Measurements from ENCODE around the gene MAN1C1. TPM values are rescaled to one million over a fixed set of nuclear protein-coding genes. Genes with fewer than 3 reads are reported as not detected.

The MAN1C1 gene
- total RNA-seq, 4 donors from 2014 or later = 5.0 to 31.1 (median 7.9) TPM

GRCh38 chr1:25651036-25651640, 34.5 kb downstream of the MAN1C1 start:
- peak overlapping the region in 1 of 2 donors; percentile 20 for H3K27ac ChIP-seq
- peaks cover 0 to 10% of the 10 kb centered on the region in 2 donors for H3K4me1 ChIP-seq
- no peak for TF ChIP-seq CTCF (IDR thresholded peaks at IDR 0.05)
- TF ChIP-seq POLR2A (IDR thresholded peaks at IDR 0.05) = no peak
- no peaks in the 10 kb centered on the region for H3K27me3 ChIP-seq
- no peaks in the 10 kb centered on the region for H3K36me3 ChIP-seq
- H3K9me3 ChIP-seq = no peaks in the 10 kb centered on the region
- peak in 1 of 2 donors; percentile 11 for DNase-seq
- no peak overlapping the region for H3K4me3 ChIP-seq
- intact Hi-C loops (cut with DNase I; ENCODE audit: low total_unique reads) = no loop called here

GRCh38 chr1:25651824-25652741, 35.5 kb downstream of the MAN1C1 start:
- intact Hi-C loops (cut with DNase I; ENCODE audit: low total_unique reads) = no loop called here
- no peak overlapping the region for H3K27ac ChIP-seq
- no peak for TF ChIP-seq CTCF (IDR thresholded peaks at IDR 0.05)
- H3K4me1 ChIP-seq = peaks cover 0 to 10% of the 10 kb centered on the region in 2 donors
- peak in 1 of 2 donors; percentile 24 for DNase-seq
- no peak overlapping the region for H3K4me3 ChIP-seq
- H3K27me3 ChIP-seq = no peaks in the 10 kb centered on the region
- H3K9me3 ChIP-seq = no peaks in the 10 kb centered on the region
- H3K36me3 ChIP-seq = no peaks in the 10 kb centered on the region

GRCh38 chr1:25653558-25653957, 37.0 kb downstream of the MAN1C1 start:
- no peak overlapping the region for H3K27ac ChIP-seq
- DNase-seq = no peak
- peaks cover 0 to 10% of the 10 kb centered on the region in 2 donors for H3K4me1 ChIP-seq
- H3K27me3 ChIP-seq = no peaks in the 10 kb centered on the region
- no peaks in the 10 kb centered on the region for H3K9me3 ChIP-seq
- intact Hi-C loops (cut with DNase I; ENCODE audit: low total_unique reads) = no loop called here
- TF ChIP-seq POLR2A (IDR thresholded peaks at IDR 0.05) (no peak), CTCF (IDR thresholded peaks at IDR 0.05) (no peak)
- no peaks in the 10 kb centered on the region for H3K36me3 ChIP-seq
- no peak overlapping the region for H3K4me3 ChIP-seq

DNA sequence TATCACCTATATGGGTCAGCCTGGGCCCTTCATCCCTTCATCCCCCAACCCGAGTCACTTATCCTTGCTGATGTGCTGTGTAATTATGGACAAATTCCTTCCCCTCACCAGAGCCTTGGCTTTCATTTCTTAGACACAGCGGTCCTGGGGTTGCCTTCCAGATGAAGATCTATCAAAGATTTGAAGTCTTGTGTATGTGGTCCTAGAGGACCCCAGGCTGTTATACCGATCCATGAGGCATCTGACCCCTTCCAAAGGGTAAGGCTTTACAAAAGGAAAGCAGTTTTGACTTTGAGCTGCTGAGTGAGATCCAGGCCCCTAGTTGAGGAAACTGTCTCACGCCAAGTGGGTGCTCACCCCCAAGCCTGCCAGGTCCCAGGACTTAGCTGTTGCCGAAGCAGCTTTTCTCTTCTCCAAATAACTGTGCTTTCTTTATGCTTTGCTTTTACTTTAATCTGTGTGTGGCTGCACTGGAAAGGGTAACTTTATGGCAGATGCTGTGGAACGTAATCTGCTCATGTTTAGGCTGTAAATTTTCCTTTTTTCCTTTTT, 37.6 kb downstream of the MAN1C1 start:
- intact Hi-C loops (cut with DNase I; ENCODE audit: low total_unique reads) = no loop called here
- TF ChIP-seq POLR2A (IDR thresholded peaks at IDR 0.05) = no peak
- no peak for TF ChIP-seq CTCF (IDR thresholded peaks at IDR 0.05)
- peaks cover 3 to 14% of the 10 kb centered on the region in 2 donors for H3K4me1 ChIP-seq

More for the DNA sequence above, 37.6 kb downstream of the MAN1C1 start:
- no peak for DNase-seq
- H3K4me3 ChIP-seq = no peak overlapping the region
- no peaks in the 10 kb centered on the region for H3K36me3 ChIP-seq
- no peak overlapping the region for H3K27ac ChIP-seq
- no peaks in the 10 kb centered on the region for H3K27me3 ChIP-seq
- no peaks in the 10 kb centered on the region for H3K9me3 ChIP-seq

All from uterus (tissue), 4 donors.